Dermis microvascular lymphatic vessel endothelial cell (primary cell): ENCODE measurements around the gene ARHGAP45. TPM values are rescaled to one million over a fixed set of nuclear protein-coding genes. Genes with fewer than 3 reads are reported as not detected.

Source experiments
- DNase-seq, 2 donors: peaks; one replicate each; pipeline versions ENCODE4 v3.0.0 to v3.0.0-alpha.2; 2010; ENCODE audit warnings: low read depth in 2 of 2
- total RNA-seq: library from RNA; depleted of rRNA; stranded (reverse); fragments of >200 nt; gene quantifications from 2 replicates; pipeline ENCODE4 v1.2.1, GENCODE V29; 2014

ARHGAP45 gene
- total RNA-seq, 1 donor from 2014 or later = 24.6 TPM

GRCh38 chr19:1103708-1104310 lies 36.8 kb downstream of the ARHGAP45 start, which contains the start of gene GPX4:
TSS of gene GPX4 (plus strand) at chr19:1103994. CDS start at chr19:1104044, 50 bp downstream.
- peak; percentile 97 to 100 for DNase-seq

- DNase-seq = peak; percentile 58 to 85
Measured at GRCh38 chr19:1104311-1105007, 37.5 kb downstream of the ARHGAP45 start.

- DNase-seq = peak in 1 of 2 donors; percentile 50
Measured at GRCh38 chr19:1105008-1105872, 38.3 kb downstream of the ARHGAP45 start.

- no peak for DNase-seq
Measured at GRCh38 chr19:1105873-1106840, 39.2 kb downstream of the ARHGAP45 start.

- DNase-seq = no peak
Measured at GRCh38 chr19:1106841-1107660, 40.1 kb downstream of the ARHGAP45 start.

- no peak for DNase-seq
Measured at GRCh38 chr19:1107661-1108261, 40.8 kb downstream of the ARHGAP45 start.

- no peak for DNase-seq
Measured at GRCh38 chr19:1108291-1109031, 41.5 kb downstream of the ARHGAP45 start.

- DNase-seq = no peak
Measured at GRCh38 chr19:1109032-1109551, 42.1 kb downstream of the ARHGAP45 start.

- no peak for DNase-seq
Measured at GRCh38 chr19:1109697-1110671, 43.0 kb downstream of the ARHGAP45 start.

GRCh38 chr19:1110809-1111640 lies 44.1 kb downstream of the ARHGAP45 start:
- no peak for DNase-seq

- DNase-seq = no peak
Measured at GRCh38 chr19:1111641-1112267, 44.8 kb downstream of the ARHGAP45 start.

- no peak for DNase-seq
Measured at GRCh38 chr19:1112268-1113029, 45.5 kb downstream of the ARHGAP45 start.

- DNase-seq = peak; percentile 88 to 97
Measured at GRCh38 chr19:1113030-1113985, 46.3 kb downstream of the ARHGAP45 start.

- no peak for DNase-seq
Measured at GRCh38 chr19:1113986-1114483, 47.1 kb downstream of the ARHGAP45 start.
